IMR-90 (cell line): Measurements from ENCODE around the gene PCSK1N. TPM values are rescaled to one million over a fixed set of nuclear protein-coding genes. Genes with fewer than 3 reads are reported as not detected.

Experiments used
- ATAC-seq: fragments of 200-7000 bp; cut with Tn5 transposase; 2 replicates; pipeline ENCODE4 v1.9.1; 2020; ENCODE audit warnings: low read depth, mild to moderate bottlenecking, moderate library complexity
- BruUV-seq: library from RNA; stranded (reverse); fragments of 400-500 nt; replicated peaks from 2 replicates; lab custom pipeline; 2021; lab: Mats Ljungman, UMichigan
- CTCF ChIA-PET: fragments of 300-600 bp; formaldehyde crosslinking; extraction: SDS; loops from one replicate; lab custom pipeline; 2021; ENCODE audit warnings: antibody characterized with exemption; lab: Yijun Ruan, JAX
- POLR2A ChIA-PET: fragments of 300-600 bp; sonication (Branson Sonifier 250); formaldehyde crosslinking; loops from one replicate; lab custom pipeline; 2022; ENCODE audit warnings: antibody characterized with exemption; ENCODE audit not compliant: unreplicated experiment; lab: Charles Lee
- DNase-seq: peaks from one replicate; pipeline ENCODE4 v3.0.0; 2013
- H2AFZ ChIP-seq: replicated peaks from 2 replicates; pipeline ENCODE3; 2013; ENCODE audit warnings: low read length, mild to moderate bottlenecking; ENCODE audit not compliant: poor library complexity
- H2AK5ac ChIP-seq: 2 replicates; pipeline ENCODE4 v1.6.1; 2013; ENCODE audit warnings: low read depth, low read length, inconsistent platforms
- H2AK9ac ChIP-seq: replicated peaks from 2 replicates; pipeline ENCODE3; 2013; ENCODE audit warnings: mild to moderate bottlenecking, low read depth, low read length, moderate library complexity; ENCODE audit not compliant: poor library complexity
- H2BK120ac ChIP-seq: 2 replicates; pipeline ENCODE4 v1.6.1; 2013; ENCODE audit warnings: low read depth, low read length, inconsistent platforms
- H2BK15ac ChIP-seq: 3 replicates; pipeline ENCODE4 v1.6.1; 2013; ENCODE audit warnings: low read depth, low read length, inconsistent platforms
- H2BK20ac ChIP-seq: 2 replicates; pipeline ENCODE4 v1.6.1; 2013; ENCODE audit warnings: low read depth, mild to moderate bottlenecking, inconsistent platforms, low read length, moderate library complexity
- H2BK5ac ChIP-seq: 2 replicates; pipeline ENCODE4 v1.6.1; 2013; ENCODE audit warnings: mild to moderate bottlenecking, low read depth, low read length, inconsistent platforms; ENCODE audit not compliant: poor library complexity, severe bottlenecking
- H3K14ac ChIP-seq: replicated peaks from 2 replicates; pipeline ENCODE4 v1.6.1; 2013; ENCODE audit warnings: low read depth, low read length, inconsistent platforms
- H3K18ac ChIP-seq: 2 replicates; pipeline ENCODE4 v1.6.1; 2013; ENCODE audit warnings: low read depth, low read length, control low read depth
- H3K23ac ChIP-seq: 2 replicates; pipeline ENCODE4 v1.6.1; 2013; ENCODE audit warnings: low read depth, low read length, inconsistent platforms
- H3K27ac ChIP-seq: 2 replicates; pipeline ENCODE4 v1.5.1; 2013; ENCODE audit warnings: mild to moderate bottlenecking, control low read depth, low read length; ENCODE audit not compliant: insufficient read depth
- H3K27me3 ChIP-seq: 2 replicates; pipeline ENCODE4 v1.6.1; 2013; ENCODE audit warnings: low read length; ENCODE audit not compliant: control insufficient read depth, insufficient read depth
- H3K36me3 ChIP-seq: 2 replicates; pipeline ENCODE4 v1.6.1; 2013; ENCODE audit warnings: low read length, mixed read lengths; ENCODE audit not compliant: control insufficient read depth, insufficient read depth
- H3K4ac ChIP-seq: 2 replicates; pipeline ENCODE4 v1.6.1; 2013; ENCODE audit warnings: low read depth, low read length, inconsistent platforms
- H3K4me1 ChIP-seq: 2 replicates; pipeline ENCODE4 v1.6.1; 2013; ENCODE audit warnings: low read length, mixed read lengths; ENCODE audit not compliant: control insufficient read depth, insufficient read depth
- H3K4me2 ChIP-seq: 2 replicates; pipeline ENCODE4 v1.6.1; 2013; ENCODE audit warnings: low read depth, mild to moderate bottlenecking, control low read depth, low read length, moderate library complexity
- H3K4me3 ChIP-seq: 2 replicates; pipeline ENCODE4 v1.5.1; 2013; ENCODE audit warnings: low read depth, mild to moderate bottlenecking, control low read depth, low read length, moderate library complexity; ENCODE audit not compliant: insufficient read depth
- H3K56ac ChIP-seq: 2 replicates; pipeline ENCODE4 v1.6.1; 2013; ENCODE audit warnings: low read length, inconsistent platforms; ENCODE audit not compliant: insufficient read depth; ENCODE audit errors: extremely low read depth
- H3K79me1 ChIP-seq, 2 experiments: 2 replicates each; pipeline ENCODE4 v1.6.1; 2013; ENCODE audit warnings: low read length in 2 of 2, inconsistent platforms in 1 of 2, low read depth in 1 of 2
- H3K9ac ChIP-seq: 2 replicates; pipeline ENCODE4 v1.6.1; 2013; ENCODE audit warnings: low read depth, low read length, control low read depth
- H3K9me1 ChIP-seq: 2 replicates; pipeline ENCODE4 v1.6.1; 2013; ENCODE audit warnings: low read length, inconsistent platforms; ENCODE audit not compliant: insufficient read depth
- H3K9me3 ChIP-seq: 2 replicates; pipeline ENCODE4 v1.6.1; 2013; ENCODE audit warnings: low read length; ENCODE audit not compliant: control insufficient read depth, insufficient read depth
- H4K20me1 ChIP-seq: 2 replicates; pipeline ENCODE4 v1.6.1; 2013; ENCODE audit warnings: low read length, inconsistent platforms; ENCODE audit not compliant: insufficient read depth
- H4K5ac ChIP-seq: 2 replicates; pipeline ENCODE4 v1.6.1; 2013; ENCODE audit warnings: mild to moderate bottlenecking, low read depth, low read length, control low read depth
- H4K8ac ChIP-seq, 2 experiments: 2 replicates each; pipeline ENCODE4 v1.6.1; 2013; ENCODE audit warnings: low read depth in 2 of 2, low read length in 2 of 2, control low read depth in 1 of 2, inconsistent platforms in 1 of 2
- H4K91ac ChIP-seq: 2 replicates; pipeline ENCODE4 v1.6.1; 2013; ENCODE audit warnings: low read depth, low read length, inconsistent platforms; ENCODE audit not compliant: insufficient read depth
- BHLHE40 ChIP-seq: fragments of 150-350 bp; IDR thresholded peaks from 2 replicates; pipeline ENCODE4 v1.6.1; 2016; ENCODE audit warnings: mild to moderate bottlenecking, low read depth, low read length
- MAZ ChIP-seq: IDR thresholded peaks from 2 replicates; pipeline ENCODE4 v1.6.1; 2012; ENCODE audit warnings: low read depth, mild to moderate bottlenecking, low read length, improper control_type of control experiment, moderate library complexity, borderline replicate concordance
- POLR2A ChIP-seq: IDR thresholded peaks from 2 replicates; pipeline ENCODE4 v1.6.1; 2012; ENCODE audit warnings: mild to moderate bottlenecking, low read depth, low read length
- WGBS, 2 experiments: methylation state at CpG; one replicate each; pipeline versions ENCODE4 v1.1.5 to v1.1.7; 2013; ENCODE audit warnings: missing lambda C conversion rate in 2 of 2; ENCODE audit not compliant: insufficient read length in 1 of 2; ENCODE audit errors: extremely low coverage in 2 of 2; 5-methylcytosine and 5-hydroxymethylcytosine counted together
- dilution Hi-C: fragments of 300-500 bp; cut with HindIII; formaldehyde crosslinking; loops from one replicate; pipeline ENCODE4 v1.14.3; 2018; ENCODE audit warnings: low sequenced_read_pairs; ENCODE audit not compliant: unreplicated experiment
- in situ Hi-C: fragments of 300-500 bp; cut with MboI; formaldehyde crosslinking; loops from 3 replicates; pipeline ENCODE4 v1.14.3; 2019; ENCODE audit warnings: low sequenced_read_pairs, inconsistent platforms, mixed read lengths
- intact Hi-C: fragments of 100-400 bp; cut with micrococcal nuclease; formaldehyde crosslinking; loops from 2 replicates; pipeline ENCODE4 v1.10.0; 2022
- polyA plus RNA-seq, 3 experiments: library from polyadenylated mRNA; depleted of rRNA; stranded (reverse); fragments of >200 nt; gene quantifications; 2 replicates each; pipeline ENCODE4 v1.2.3, GENCODE V29; 2012; ENCODE audit warnings: low replicate concordance in 1 of 3
- total RNA-seq: library from RNA; depleted of rRNA; stranded (reverse); fragments of >200 nt; gene quantifications from 2 replicates; pipeline ENCODE4 v1.2.3, GENCODE V29; 2012
- TF ChIP-seq, protein P1 (sequence below): conservative IDR thresholded peaks from 2 replicates; pipeline ENCODE4 v1.5.1; 2012; ENCODE audit warnings: mild to moderate bottlenecking, low read depth, low read length, improper control_type of control experiment

PCSK1N gene
- total and polyA plus RNA-seq, 2 of the 4 experiments (the other 2 are of a cell fraction): 0.12 TPM; not detected in 1

DNA sequence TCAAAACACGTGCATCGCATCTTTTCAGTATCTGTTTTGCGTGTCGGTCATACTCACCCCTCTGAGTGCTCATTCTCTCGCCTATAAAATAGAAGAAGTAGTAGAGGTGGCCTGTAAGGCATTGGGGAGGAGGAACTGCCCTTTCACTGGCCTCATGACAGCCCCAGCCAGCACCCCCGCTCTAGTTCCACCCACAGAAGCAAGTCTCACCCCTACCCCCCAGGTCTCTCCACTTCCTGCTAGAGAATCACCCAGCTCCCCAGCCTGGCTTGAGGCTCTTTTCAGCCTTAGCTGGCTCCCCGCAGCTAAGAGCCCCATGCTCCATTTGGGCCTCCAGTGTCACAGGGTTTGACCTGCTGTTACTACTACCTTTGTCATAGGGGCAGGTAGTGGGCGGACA lies 21.8 kb downstream of the PCSK1N start:
- TF ChIP-seq POLR2A (no peak), BHLHE40 (no peak), MAZ (no peak)
- TF ChIP-seq, protein P1, sequence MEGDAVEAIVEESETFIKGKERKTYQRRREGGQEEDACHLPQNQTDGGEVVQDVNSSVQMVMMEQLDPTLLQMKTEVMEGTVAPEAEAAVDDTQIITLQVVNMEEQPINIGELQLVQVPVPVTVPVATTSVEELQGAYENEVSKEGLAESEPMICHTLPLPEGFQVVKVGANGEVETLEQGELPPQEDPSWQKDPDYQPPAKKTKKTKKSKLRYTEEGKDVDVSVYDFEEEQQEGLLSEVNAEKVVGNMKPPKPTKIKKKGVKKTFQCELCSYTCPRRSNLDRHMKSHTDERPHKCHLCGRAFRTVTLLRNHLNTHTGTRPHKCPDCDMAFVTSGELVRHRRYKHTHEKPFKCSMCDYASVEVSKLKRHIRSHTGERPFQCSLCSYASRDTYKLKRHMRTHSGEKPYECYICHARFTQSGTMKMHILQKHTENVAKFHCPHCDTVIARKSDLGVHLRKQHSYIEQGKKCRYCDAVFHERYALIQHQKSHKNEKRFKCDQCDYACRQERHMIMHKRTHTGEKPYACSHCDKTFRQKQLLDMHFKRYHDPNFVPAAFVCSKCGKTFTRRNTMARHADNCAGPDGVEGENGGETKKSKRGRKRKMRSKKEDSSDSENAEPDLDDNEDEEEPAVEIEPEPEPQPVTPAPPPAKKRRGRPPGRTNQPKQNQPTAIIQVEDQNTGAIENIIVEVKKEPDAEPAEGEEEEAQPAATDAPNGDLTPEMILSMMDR: no peak
- H3K36me3 ChIP-seq: peaks cover 12% of the 10 kb centered on the region
- H2BK120ac ChIP-seq: no peak overlapping the region
- POLR2A ChIA-PET: no interaction called here
- in situ Hi-C loops: no loop called here
- H3K9ac ChIP-seq: no peak overlapping the region
- no peaks in the 10 kb centered on the region for H3K4me1 ChIP-seq
- H3K56ac ChIP-seq: no peak overlapping the region
- no peak overlapping the region for H2BK20ac ChIP-seq
- DNase-seq (no peak), ATAC-seq (no peak)
- WGBS, 2 experiments: no CpG with 5 or more reads among the region's 8 CpGs
- H3K79me1 ChIP-seq: no peaks in the 10 kb centered on the region
- no peak overlapping the region for H2AK5ac ChIP-seq
- H2BK15ac ChIP-seq: no peak overlapping the region
- H3K9me3 ChIP-seq: no peaks in the 10 kb centered on the region; the same call in 1 of the 2 replicates
- H3K27me3 ChIP-seq: no peaks in the 10 kb centered on the region
- H3K4me3 ChIP-seq: no peak overlapping the region
- H4K8ac ChIP-seq: no peak overlapping the region
- no peak overlapping the region for H3K4ac ChIP-seq
- no peak overlapping the region for H2AK9ac ChIP-seq
- no TSS peak for BruUV-seq
- no peak overlapping the region for H3K14ac ChIP-seq
- dilution Hi-C loops: no loop called here
- H4K5ac ChIP-seq: no peak overlapping the region
- no peak overlapping the region for H3K23ac ChIP-seq
- no peak overlapping the region for H3K27ac ChIP-seq
- intact Hi-C loops: no loop called here
- H2AFZ ChIP-seq: no peak overlapping the region
- H4K91ac ChIP-seq: no peak overlapping the region
- CTCF ChIA-PET: no interaction called here
- no peaks in the 10 kb centered on the region for H3K9me1 ChIP-seq
- H2BK5ac ChIP-seq: no peak overlapping the region
- no peaks in the 10 kb centered on the region for H4K20me1 ChIP-seq
- H3K4me2 ChIP-seq: no peak overlapping the region
- no peak overlapping the region for H3K18ac ChIP-seq
